ENCODE measurements around the gene ACOXL. TPM values are rescaled to one million over a fixed set of nuclear protein-coding genes. Genes with fewer than 3 reads are reported as not detected.

The ACOXL gene
- total and polyA plus RNA-seq, 4 donors, result 0.13 TPM; not detected in 3

GRCh38 chr2:110745048-110745447 lies 12.7 kb downstream of the ACOXL start:
- intact Hi-C loops (cut with DNase I), result no loop called here
- no peaks in the 10 kb centered on the region for H3K9me3 ChIP-seq (ENCODE audit: control insufficient read depth, low read length)
- H3K4me1 ChIP-seq (ENCODE audit: control insufficient read depth in 1 of 2, insufficient read depth in 2 of 2, low read length in 2 of 2), result no peaks in the 10 kb centered on the region
- H3K4me3 ChIP-seq (ENCODE audit: low read length in 2 of 2), result no peak overlapping the region
- H3K27ac ChIP-seq (ENCODE audit: low read depth in 1 of 2, low read length in 2 of 2), result no peak overlapping the region
- ATAC-seq (ENCODE audit: low FRiP score) (no peak), DNase-seq (no peak)
- 87% methylated on average over 2 of the region's 2 CpGs for WGBS, 2 donors
- no peaks in the 10 kb centered on the region for H3K36me3 ChIP-seq (ENCODE audit: control insufficient read depth in 1 of 2, insufficient read depth in 2 of 2, low read length in 1 of 2)
- peaks cover 0 to 3% of the 10 kb centered on the region in 2 donors for H3K27me3 ChIP-seq (ENCODE audit: control insufficient read depth in 1 of 2, insufficient read depth in 2 of 2, low read length in 1 of 2)

DNA sequence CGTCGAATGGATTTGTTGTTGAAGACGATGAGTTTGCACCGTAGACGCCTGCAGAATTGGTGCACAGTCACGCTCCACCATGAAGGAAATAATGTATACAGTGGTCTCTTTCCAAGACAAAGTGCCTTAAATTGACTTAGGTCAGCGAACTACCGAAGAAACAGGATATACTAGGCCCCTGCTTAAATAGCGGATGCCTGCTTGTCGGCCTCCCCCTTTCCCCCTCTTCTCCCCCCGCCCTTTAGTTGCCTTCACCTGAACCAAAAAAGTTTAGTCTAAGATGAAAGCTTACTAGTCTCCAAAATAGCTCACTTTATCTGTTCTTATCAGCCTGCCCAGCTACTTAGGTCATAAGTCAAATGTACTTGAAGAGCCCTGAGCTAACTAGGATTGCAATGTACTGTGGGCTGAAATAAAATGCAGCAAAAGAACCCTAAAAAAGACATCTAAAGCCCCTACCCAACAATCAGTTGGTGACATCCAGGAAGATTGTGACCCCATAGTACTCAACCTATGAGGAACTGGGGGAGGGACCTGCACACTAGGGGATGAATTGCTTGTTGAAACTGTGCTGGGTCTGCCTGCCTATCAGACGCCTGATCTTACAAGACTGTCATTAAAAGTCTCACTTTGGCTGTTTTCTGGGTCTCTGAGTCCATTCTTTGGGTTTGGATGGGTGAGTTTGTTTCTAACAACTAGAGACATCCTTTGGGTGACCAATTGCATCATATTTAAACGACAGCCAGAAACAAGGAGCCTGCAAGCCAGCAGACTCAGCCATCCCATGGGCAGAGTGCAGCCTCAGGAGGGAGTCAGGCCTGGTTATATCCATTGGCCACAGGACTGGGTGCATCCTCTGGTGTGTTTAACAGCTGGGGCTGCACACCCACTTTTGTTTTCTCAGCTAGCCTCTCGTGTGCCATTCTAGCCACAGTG lies 14.5 kb downstream of the ACOXL start:
- no peaks in the 10 kb centered on the region for H3K27me3 ChIP-seq (ENCODE audit: control insufficient read depth in 1 of 2, insufficient read depth in 2 of 2, low read length in 1 of 2)
- no peak for DNase-seq
- no peak overlapping the region for H3K27ac ChIP-seq (ENCODE audit: low read depth in 1 of 2, low read length in 2 of 2)
- H3K9me3 ChIP-seq (ENCODE audit: control insufficient read depth, low read length), result no peaks in the 10 kb centered on the region
- no peak for ATAC-seq (ENCODE audit: low FRiP score)
- intact Hi-C loops (cut with DNase I), result no loop called here
- 94 to 95% methylated on average over 14 of the region's 14 CpGs for WGBS, 2 donors
- no peak overlapping the region for H3K4me3 ChIP-seq (ENCODE audit: low read length in 2 of 2)
- H3K4me1 ChIP-seq (ENCODE audit: control insufficient read depth in 1 of 2, insufficient read depth in 2 of 2, low read length in 2 of 2), result no peaks in the 10 kb centered on the region
- H3K36me3 ChIP-seq (ENCODE audit: control insufficient read depth in 1 of 2, insufficient read depth in 2 of 2, low read length in 1 of 2), result no peaks in the 10 kb centered on the region

GRCh38 chr2:110747522-110748488 lies 15.4 kb downstream of the ACOXL start:
- no peak overlapping the region for H3K27ac ChIP-seq (ENCODE audit: low read depth in 1 of 2, low read length in 2 of 2)
- H3K4me1 ChIP-seq (ENCODE audit: control insufficient read depth in 1 of 2, insufficient read depth in 2 of 2, low read length in 2 of 2), result no peaks in the 10 kb centered on the region
- no peaks in the 10 kb centered on the region for H3K27me3 ChIP-seq (ENCODE audit: control insufficient read depth in 1 of 2, insufficient read depth in 2 of 2, low read length in 1 of 2)
- intact Hi-C loops (cut with DNase I), result no loop called here
- ATAC-seq (ENCODE audit: low FRiP score) (no peak), DNase-seq (no peak)
- no peaks in the 10 kb centered on the region for H3K36me3 ChIP-seq (ENCODE audit: control insufficient read depth in 1 of 2, insufficient read depth in 2 of 2, low read length in 1 of 2)
- no peak overlapping the region for H3K4me3 ChIP-seq (ENCODE audit: low read length in 2 of 2)
- no peaks in the 10 kb centered on the region for H3K9me3 ChIP-seq (ENCODE audit: control insufficient read depth, low read length)
- 77 to 82% methylated on average over 8 of the region's 8 CpGs for WGBS, 2 donors

GRCh38 chr2:110748489-110748867 lies 16.1 kb downstream of the ACOXL start:
- Histone ChIP-seq H3K9me3 (ENCODE audit: control insufficient read depth, low read length) (no peaks in the 10 kb centered on the region), H3K4me1 (ENCODE audit: control insufficient read depth in 1 of 2, insufficient read depth in 2 of 2, low read length in 2 of 2) (no peaks in the 10 kb centered on the region), H3K27me3 (ENCODE audit: control insufficient read depth in 1 of 2, insufficient read depth in 2 of 2, low read length in 1 of 2) (no peaks in the 10 kb centered on the region), H3K36me3 (ENCODE audit: control insufficient read depth in 1 of 2, insufficient read depth in 2 of 2, low read length in 1 of 2) (no peaks in the 10 kb centered on the region), H3K4me3 (ENCODE audit: low read length in 2 of 2) (no peak overlapping the region), H3K27ac (ENCODE audit: low read depth in 1 of 2, low read length in 2 of 2) (no peak overlapping the region)
- intact Hi-C loops (cut with DNase I), result no loop called here
- DNase-seq (no peak), ATAC-seq (ENCODE audit: low FRiP score) (no peak)
- WGBS, 2 donors, result 69 to 73% methylated on average over 6 of the region's 6 CpGs

DNA sequence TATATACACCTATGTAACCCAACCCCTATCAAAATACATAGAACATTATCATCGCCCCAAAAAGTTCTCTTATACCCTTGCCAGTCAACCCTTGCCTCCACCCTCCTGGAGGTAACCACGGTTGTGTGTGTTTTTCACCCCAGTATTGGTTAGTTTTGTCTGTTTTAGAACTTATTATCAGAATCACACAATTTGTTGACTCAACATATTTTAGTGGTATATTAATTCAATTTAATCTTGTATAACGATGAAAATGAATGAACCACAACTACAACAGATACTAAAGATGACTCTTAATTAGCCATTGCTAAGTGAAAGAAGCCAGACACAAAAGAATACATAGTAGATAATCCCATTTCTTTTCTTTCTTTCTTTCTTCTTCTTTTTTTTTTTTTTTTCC lies 19.3 kb downstream of the ACOXL start:
- no peaks in the 10 kb centered on the region for H3K27me3 ChIP-seq (ENCODE audit: control insufficient read depth in 1 of 2, insufficient read depth in 2 of 2, low read length in 1 of 2)
- intact Hi-C loops (cut with DNase I), result loop anchor here in 1 of 2 donors (5.0 kb wide), 1 partner anchor 89 kb away; no protein-coding TSS in a partner anchor
- no peaks in the 10 kb centered on the region for H3K9me3 ChIP-seq (ENCODE audit: control insufficient read depth, low read length)
- H3K36me3 ChIP-seq (ENCODE audit: control insufficient read depth in 1 of 2, insufficient read depth in 2 of 2, low read length in 1 of 2), result no peaks in the 10 kb centered on the region
- ATAC-seq (ENCODE audit: low FRiP score) (no peak), DNase-seq (no peak)
- H3K4me1 ChIP-seq (ENCODE audit: control insufficient read depth in 1 of 2, insufficient read depth in 2 of 2, low read length in 2 of 2), result no peaks in the 10 kb centered on the region
- WGBS, 2 donors, result 95 to 98% methylated on average over 3 of the region's 3 CpGs
- H3K4me3 ChIP-seq (ENCODE audit: low read length in 2 of 2), result no peak overlapping the region
- H3K27ac ChIP-seq (ENCODE audit: low read depth in 1 of 2, low read length in 2 of 2), result no peak overlapping the region

- no peaks in the 10 kb centered on the region for H3K27me3 ChIP-seq (ENCODE audit: control insufficient read depth in 1 of 2, insufficient read depth in 2 of 2, low read length in 1 of 2)
- H3K9me3 ChIP-seq (ENCODE audit: control insufficient read depth, low read length), result no peaks in the 10 kb centered on the region
- DNase-seq (no peak), ATAC-seq (ENCODE audit: low FRiP score) (no peak)
- no peaks in the 10 kb centered on the region for H3K4me1 ChIP-seq (ENCODE audit: control insufficient read depth in 1 of 2, insufficient read depth in 2 of 2, low read length in 2 of 2)
- no peaks in the 10 kb centered on the region for H3K36me3 ChIP-seq (ENCODE audit: control insufficient read depth in 1 of 2, insufficient read depth in 2 of 2, low read length in 1 of 2)
- H3K27ac ChIP-seq (ENCODE audit: low read depth in 1 of 2, low read length in 2 of 2), result no peak overlapping the region
- no peak overlapping the region for H3K4me3 ChIP-seq (ENCODE audit: low read length in 2 of 2)
- intact Hi-C loops (cut with DNase I), result loop anchor here in 1 of 2 donors (5.0 kb wide), 1 partner anchor 91 kb away; no protein-coding TSS in a partner anchor
- WGBS, 2 donors, result 98% methylated on average over 2 of the region's 2 CpGs
Observed at GRCh38 chr2:110752871-110753270, 20.5 kb downstream of the ACOXL start.

- H3K27me3 ChIP-seq (ENCODE audit: control insufficient read depth in 1 of 2, insufficient read depth in 2 of 2, low read length in 1 of 2), result no peaks in the 10 kb centered on the region
- no peaks in the 10 kb centered on the region for H3K4me1 ChIP-seq (ENCODE audit: control insufficient read depth in 1 of 2, insufficient read depth in 2 of 2, low read length in 2 of 2)
- no peak overlapping the region for H3K4me3 ChIP-seq (ENCODE audit: low read length in 2 of 2)
- no peaks in the 10 kb centered on the region for H3K9me3 ChIP-seq (ENCODE audit: control insufficient read depth, low read length)
- WGBS, 2 donors, result 3% methylated on average over 4 of the region's 4 CpGs
- H3K36me3 ChIP-seq (ENCODE audit: control insufficient read depth in 1 of 2, insufficient read depth in 2 of 2, low read length in 1 of 2), result no peaks in the 10 kb centered on the region
- no peak overlapping the region for H3K27ac ChIP-seq (ENCODE audit: low read depth in 1 of 2, low read length in 2 of 2)
- no peak for DNase-seq
- ATAC-seq (ENCODE audit: low FRiP score), result no peak
- intact Hi-C loops (cut with DNase I), result loop anchor here (2.0 to 5.0 kb wide), 2 partner anchors 77 to 78 kb away; partner anchors contain the start of gene BUB1 (in 2 of the 2)
Observed at GRCh38 chr2:110755491-110756078, 23.2 kb downstream of the ACOXL start.

DNA sequence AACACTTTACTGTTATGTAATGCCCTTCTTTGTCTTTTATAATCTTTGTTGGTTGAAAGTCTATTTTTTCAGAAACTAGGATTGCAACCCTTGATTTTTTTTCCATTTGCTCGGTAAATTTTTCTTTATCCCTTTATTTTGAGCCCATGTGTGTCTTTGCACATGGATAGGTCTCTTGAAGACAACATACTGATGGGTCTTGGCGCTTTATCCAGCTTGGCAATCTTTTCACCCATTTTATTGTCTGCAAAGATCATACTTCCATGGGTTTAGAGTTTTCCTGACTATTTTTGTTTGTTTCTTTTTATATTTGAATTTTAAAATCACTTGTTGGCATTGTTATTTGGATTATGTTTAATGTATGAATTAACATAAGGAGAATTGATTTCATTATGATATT lies 27.0 kb downstream of the ACOXL start:
- Histone ChIP-seq H3K36me3 (ENCODE audit: control insufficient read depth in 1 of 2, insufficient read depth in 2 of 2, low read length in 1 of 2) (no peaks in the 10 kb centered on the region), H3K4me1 (ENCODE audit: control insufficient read depth in 1 of 2, insufficient read depth in 2 of 2, low read length in 2 of 2) (no peaks in the 10 kb centered on the region), H3K27ac (ENCODE audit: low read depth in 1 of 2, low read length in 2 of 2) (no peak overlapping the region), H3K4me3 (ENCODE audit: low read length in 2 of 2) (no peak overlapping the region), H3K9me3 (ENCODE audit: control insufficient read depth, low read length) (no peaks in the 10 kb centered on the region), H3K27me3 (ENCODE audit: control insufficient read depth in 1 of 2, insufficient read depth in 2 of 2, low read length in 1 of 2) (no peaks in the 10 kb centered on the region)
- intact Hi-C loops (cut with DNase I), result loop anchor here in 1 of 2 donors (5.0 kb wide), 1 partner anchor 82 kb away; the partner anchor contains the start of gene BUB1
- WGBS, 2 donors, result 95 to 96% methylated on average over 2 of the region's 2 CpGs
- ATAC-seq (ENCODE audit: low FRiP score), result no peak
- no peak for DNase-seq
